GM12865 (cell line): ENCODE measurements around the gene R3HCC1L.

Source experiments
- DNase-seq: peaks from one replicate; pipeline ENCODE4 v3.0.0; 2010; ENCODE audit warnings: low read depth
- H3K4me3 ChIP-seq: 2 replicates; pipeline ENCODE4 v1.5.1; 2011; ENCODE audit warnings: mild to moderate bottlenecking, low read depth, low read length, control low read depth
- TF ChIP-seq, protein P1 (sequence below): IDR thresholded peaks from 2 replicates; pipeline ENCODE4 v1.5.1; 2011; ENCODE audit warnings: low read length, control low read depth, low read depth, inconsistent platforms; ENCODE audit not compliant: insufficient read depth; ENCODE audit errors: missing control alignments

R3HCC1L gene

DNA sequence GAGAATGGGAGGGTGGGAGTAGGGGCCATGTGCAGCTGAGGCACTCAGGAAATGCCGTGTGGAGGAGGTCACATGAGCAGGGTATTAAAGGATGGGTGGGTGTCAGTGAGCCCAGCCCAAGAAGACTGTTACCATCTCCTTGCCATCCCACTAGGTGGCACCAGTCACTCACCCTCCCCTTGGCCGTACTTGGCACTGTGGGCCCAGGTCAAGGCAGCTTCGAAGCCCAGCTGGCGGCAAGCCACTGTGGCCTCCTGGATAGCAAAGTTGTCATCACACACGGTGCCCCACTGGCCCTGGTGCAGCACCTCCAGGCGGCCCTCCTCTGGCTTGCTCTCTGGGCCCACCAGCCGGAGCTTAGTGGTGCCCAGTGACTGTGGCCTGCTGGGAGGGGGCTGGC is 128.1 kb downstream of the R3HCC1L start:
- H3K4me3 ChIP-seq, result no peak overlapping the region
- DNase-seq, result peak; percentile 56
- TF ChIP-seq, protein P1, sequence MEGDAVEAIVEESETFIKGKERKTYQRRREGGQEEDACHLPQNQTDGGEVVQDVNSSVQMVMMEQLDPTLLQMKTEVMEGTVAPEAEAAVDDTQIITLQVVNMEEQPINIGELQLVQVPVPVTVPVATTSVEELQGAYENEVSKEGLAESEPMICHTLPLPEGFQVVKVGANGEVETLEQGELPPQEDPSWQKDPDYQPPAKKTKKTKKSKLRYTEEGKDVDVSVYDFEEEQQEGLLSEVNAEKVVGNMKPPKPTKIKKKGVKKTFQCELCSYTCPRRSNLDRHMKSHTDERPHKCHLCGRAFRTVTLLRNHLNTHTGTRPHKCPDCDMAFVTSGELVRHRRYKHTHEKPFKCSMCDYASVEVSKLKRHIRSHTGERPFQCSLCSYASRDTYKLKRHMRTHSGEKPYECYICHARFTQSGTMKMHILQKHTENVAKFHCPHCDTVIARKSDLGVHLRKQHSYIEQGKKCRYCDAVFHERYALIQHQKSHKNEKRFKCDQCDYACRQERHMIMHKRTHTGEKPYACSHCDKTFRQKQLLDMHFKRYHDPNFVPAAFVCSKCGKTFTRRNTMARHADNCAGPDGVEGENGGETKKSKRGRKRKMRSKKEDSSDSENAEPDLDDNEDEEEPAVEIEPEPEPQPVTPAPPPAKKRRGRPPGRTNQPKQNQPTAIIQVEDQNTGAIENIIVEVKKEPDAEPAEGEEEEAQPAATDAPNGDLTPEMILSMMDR, result peak; percentile 31

DNA sequence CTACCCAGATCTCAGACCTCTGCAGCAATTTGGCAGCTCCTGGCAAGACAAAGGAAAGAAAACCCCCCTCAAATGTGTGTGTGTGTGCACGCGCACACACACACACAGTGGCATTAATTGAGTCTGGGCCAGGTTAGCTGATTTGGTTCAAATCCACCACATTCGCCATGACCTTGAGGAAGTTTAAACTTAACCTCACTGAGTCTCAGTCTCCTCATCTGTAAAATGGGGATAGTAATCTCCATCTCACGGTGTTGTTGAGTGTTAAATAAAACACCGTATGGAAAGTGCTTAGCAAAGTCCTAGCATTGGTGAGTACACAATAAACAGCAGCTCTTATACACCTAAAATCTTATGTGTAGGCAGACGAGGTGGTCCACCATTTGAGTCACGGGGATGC is 128.6 kb downstream of the R3HCC1L start:
- no peak overlapping the region for H3K4me3 ChIP-seq
- TF ChIP-seq, protein P1, result no peak
- DNase-seq, result no peak

DNA sequence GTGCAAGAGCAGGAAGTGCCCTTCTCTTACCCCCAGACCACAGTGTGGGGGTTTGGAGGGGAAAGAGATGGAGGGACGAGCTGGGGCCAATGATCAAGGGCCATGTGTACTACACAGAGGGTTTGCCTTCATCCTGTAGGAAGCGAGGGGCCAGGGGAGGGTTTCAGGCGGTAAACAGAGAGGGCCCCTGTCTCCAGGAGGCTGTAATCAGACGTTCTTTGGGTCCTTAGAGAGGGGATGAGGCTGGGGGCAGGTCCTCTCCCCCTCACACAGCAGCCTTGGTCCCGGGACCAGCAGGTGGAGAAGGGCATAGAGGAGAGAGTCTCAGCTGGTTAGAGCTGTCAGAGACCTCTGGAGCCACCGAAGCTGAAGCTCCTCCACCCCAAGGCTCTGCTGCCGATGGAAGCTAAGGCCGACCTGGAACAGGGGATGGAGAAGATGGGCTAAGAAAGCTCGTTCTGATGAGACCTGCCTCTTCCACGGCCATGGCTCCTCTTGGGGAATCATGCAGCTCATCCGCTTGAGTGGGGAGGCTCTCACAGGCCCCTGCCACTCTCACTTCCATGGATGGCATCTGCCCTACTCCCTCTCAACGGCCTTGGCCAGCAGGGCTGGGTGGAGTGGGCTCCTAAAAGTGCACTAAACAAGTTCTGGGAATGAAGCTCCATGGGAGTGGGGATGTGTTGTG is 130.1 kb downstream of the R3HCC1L start:
- TF ChIP-seq, protein P1, result no peak
- DNase-seq, result no peak
- no peak overlapping the region for H3K4me3 ChIP-seq

DNA sequence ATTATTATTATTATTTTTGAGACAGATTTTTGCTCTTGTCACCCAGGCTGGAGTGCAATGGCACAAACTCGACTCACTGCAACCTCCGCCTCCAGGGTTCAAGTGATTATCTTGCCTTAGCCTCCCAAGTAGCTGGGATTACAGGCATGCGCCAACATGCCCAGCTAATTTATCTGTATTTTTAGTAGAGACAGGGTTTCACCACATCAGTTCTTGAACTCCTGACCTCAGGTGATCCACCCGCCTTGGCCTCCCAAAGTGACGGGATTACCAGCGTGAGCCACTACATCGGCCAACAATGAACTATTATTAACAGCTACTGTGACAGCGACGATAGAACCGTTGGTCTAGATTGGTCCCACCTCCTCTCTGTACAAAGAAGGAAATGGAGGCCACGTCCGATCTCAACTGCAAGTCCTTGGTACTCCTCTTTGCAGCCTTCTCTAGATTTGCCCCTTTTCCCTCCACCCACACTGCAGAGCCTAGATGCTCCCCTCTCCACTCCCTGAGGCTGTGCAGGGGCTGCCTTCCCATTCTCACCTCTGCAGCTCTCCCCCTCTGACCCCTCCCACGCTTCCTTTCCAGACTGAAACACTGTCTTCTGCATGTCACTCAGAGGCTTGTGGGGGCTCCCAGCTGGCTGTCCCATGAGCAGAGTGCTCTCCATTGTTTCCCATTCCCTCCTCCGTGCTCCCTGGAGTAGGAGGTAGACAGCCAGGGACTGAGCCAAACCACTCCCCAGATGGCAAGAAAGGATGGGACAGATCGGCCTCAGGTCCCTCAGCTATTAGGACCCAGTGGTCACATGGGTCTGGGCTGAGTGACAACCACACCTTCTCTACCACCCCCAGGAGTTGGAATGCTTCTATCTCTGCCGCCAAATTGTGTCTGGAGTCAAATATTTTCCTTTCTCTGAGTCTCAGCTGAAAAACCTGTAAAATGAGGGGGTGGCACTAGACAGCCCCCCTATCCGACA is 131.2 kb downstream of the R3HCC1L start:
- H3K4me3 ChIP-seq, result no peak overlapping the region
- TF ChIP-seq, protein P1, result no peak
- no peak for DNase-seq

DNA sequence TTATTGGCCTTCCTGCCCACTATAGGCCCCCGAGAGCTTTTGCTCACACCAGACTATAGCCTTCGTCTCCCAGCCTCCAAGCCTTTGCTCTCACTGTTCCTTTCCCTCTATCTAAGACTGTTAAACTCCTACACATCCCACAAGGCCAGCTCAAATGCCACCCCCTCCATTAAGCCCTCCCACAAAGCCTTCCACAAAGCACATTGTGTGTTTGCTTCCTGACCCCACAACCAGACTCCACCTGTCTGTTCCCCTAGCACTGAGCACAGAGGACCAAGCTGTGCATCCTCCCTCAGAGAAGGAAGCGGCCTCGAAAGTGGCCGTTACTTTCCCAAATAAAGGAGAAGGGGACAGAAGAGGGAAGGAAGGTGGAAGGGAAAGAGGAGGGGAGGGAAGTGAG is 132.2 kb downstream of the R3HCC1L start:
- TF ChIP-seq, protein P1, result no peak
- no peak overlapping the region for H3K4me3 ChIP-seq
- DNase-seq, result no peak

DNA sequence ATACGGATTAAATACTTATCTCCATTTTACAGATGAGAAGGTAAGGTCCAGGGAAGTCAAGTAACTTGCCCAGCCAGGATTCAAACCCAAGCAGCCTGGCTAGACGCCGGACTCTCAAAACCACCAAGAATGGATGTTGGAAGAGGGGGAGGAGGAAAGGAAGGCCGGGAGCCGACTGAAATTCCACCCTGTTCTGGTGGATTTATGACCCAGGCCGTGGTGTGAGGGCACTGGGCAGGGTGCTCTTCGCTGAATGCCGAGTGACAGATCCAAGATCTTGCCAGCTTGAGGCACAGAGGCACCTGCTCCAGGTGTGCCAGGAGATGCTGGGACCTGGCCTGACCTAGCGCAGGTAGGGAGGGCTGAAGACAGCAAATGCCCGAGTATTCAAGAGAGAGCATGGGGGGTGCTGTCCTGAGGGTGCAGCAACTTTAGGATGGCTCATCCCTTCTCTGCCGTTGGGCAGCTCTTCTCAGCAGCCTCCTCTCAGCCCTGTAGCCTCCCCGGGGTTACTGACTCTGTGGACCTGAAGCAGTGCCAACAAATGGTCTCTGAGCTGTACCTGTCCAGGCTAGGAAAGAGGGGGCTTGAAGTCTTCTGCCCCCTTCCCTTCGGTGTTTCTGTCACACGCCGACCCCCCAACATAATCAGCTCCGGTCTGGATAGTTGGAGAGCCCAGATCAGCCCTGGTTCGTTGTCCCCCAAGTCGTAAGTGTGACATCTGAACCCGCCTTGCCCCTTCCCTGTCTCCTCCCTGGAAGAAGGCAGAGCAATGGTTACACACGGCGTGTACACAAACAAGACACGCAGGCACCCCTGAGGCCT is 132.8 kb downstream of the R3HCC1L start:
- DNase-seq, result no peak
- no peak overlapping the region for H3K4me3 ChIP-seq
- TF ChIP-seq, protein P1, result no peak
